HG02678 (cell line): ENCODE measurements around the gene DNAH17.

Experiments used
- ATAC-seq: cut with Tn5 transposase; IDR thresholded peaks from one replicate; pipeline ENCODE4 v1.9.1; 2021; ENCODE audit warnings: mild to moderate bottlenecking, moderate library complexity; ENCODE audit not compliant: unreplicated experiment

Gene DNAH17

DNA sequence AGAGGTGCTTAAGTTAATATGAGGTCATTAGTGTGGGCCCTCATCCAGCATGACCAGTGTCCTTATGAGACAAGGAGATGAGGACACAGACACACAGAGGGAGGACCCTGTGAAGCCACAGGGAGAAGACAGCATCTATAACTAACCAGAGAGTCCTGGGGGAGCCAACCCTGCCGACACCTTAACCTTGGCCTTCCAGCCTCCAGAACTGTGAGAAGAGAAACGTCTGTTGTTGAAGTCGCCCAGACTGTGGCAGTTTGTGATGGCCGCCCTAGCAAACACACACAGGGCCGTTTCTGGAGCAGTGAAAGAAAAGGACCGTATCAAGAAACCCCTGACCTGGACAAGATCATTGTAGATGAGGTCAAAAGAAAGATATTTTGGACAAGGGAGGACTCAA is 26.7 kb downstream of the DNAH17 start:
- no peak for ATAC-seq

DNA sequence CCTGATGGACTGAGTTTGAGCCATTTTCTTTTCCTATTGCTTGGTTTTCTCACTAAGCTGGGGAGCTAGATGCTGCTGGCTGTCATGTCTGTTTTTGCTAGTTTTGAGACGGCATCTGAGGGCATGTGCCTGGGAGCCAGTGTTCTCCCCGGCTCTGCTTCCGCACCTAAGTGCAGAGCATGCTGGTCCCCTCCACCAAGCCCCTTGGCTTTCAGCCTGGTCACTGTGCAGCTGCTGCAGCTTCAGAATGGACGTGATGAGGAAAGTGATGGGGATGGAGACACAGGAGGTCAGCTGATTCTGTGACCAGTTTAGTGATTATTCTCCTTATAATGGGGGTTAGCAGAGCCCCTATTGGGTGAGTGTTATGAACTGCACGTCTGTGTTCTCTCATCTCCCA is 28.5 kb downstream of the DNAH17 start:
- no peak for ATAC-seq

DNA sequence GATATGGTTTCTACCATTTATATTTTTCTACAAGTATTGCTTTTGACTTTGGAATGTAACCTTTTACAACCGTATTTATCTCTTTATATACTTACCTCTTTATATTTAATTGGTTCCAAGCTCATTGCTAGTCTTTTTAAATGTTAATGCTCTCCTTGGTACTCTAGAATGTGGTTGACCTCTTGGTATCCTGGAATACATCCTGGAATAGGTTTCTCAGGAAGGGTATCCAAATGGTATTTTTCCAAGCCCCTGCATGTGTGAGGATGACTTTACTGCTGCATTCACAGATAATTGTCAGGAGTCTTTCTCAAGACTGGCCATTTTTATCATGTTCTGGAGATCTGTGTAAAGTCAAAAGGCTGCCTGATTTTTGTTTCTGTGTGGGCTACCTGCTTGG is 30.2 kb downstream of the DNAH17 start:
- ATAC-seq: no peak

DNA sequence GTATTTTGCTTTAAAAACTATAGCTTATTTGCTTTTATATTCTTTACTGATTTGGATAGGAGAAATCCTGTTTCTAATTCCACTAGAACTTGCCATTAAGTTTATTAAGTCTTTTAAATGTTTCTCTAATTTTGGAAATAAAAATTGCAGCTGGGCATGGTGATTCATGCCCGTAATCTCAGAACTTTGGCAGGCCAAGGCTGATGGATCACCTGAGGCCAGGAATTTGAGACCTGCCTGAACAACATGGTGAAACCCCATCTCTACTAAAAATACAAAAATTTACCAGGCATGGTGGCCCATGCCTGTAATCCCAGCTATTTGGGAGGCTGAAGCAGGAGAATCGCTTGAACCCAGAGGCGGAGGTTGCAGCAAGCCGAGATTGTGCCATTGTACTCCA is 30.7 kb downstream of the DNAH17 start:
- ATAC-seq: no peak

DNA sequence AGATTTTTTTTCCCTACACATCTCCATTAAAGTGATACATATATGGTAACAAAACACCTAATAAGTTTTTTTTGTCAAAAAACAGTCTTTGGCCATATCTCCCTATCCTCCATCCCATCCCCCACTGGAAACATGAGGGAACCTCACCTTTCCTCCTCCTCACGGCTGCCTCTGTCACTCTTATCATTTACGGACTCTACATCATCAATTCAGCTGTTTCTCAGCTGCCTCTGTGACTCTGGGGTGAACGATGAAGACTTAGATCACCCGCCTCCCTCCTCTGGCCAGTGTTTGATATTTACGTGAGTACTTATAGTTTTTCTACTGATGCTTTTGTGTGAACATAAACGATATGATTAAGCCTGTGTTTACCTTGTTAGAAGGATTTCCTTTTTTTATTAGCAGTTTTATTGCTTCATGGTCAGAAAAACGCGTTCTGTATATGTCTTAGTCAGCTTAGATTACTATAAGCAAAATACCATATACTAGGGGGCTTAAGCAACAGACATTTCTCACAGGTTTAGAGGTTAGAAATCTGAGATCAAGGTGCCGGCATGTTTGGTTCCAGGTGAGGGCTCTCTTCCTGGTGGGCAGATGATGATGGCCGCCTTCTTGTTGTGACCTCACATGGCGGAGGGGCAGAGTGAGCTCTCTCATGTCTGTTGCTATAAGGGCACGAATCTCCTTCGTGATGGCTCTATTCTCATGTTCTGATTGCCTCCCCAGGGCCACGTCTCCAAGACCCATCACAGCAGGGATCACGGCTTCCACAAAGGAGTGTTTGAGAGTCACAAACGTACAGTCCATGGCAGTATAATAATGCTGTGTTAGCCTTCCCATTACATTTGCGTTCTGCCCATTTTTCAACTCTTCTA is 32.1 kb downstream of the DNAH17 start:
- no peak for ATAC-seq

DNA sequence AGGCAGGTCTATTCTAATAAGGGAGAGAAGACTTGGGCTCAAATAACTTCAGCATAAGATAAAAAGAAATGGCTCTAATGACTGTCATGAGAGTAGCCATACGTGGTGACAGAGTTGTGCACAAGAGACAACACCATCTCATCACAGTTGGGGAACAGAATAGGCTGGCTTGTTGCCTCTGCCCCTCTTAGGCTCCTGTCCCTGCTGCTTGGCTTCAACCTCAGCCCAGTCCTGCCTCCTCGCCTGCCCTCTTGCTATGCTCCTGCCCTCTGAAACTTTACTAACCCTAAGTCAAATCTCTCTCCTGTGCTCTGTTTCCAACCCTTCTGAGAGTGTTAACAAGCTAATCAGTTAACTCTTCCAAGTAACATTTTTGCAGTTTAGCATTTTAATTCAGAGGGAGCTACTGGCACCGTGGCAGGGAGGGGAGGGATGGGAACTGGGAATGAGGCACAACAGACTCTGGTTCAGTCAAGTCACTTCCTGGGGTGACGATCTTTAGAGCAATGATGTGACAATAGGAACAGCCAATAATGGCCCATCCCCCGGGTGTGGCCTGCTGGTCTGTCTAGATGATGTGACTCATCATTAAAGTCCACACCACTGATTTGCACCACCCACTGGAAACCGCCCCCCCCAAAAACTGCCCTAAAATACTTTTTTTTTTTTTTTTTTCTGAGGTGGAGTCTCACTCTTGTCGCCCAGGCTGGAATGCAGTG is 35.5 kb downstream of the DNAH17 start:
- ATAC-seq: no peak

DNA sequence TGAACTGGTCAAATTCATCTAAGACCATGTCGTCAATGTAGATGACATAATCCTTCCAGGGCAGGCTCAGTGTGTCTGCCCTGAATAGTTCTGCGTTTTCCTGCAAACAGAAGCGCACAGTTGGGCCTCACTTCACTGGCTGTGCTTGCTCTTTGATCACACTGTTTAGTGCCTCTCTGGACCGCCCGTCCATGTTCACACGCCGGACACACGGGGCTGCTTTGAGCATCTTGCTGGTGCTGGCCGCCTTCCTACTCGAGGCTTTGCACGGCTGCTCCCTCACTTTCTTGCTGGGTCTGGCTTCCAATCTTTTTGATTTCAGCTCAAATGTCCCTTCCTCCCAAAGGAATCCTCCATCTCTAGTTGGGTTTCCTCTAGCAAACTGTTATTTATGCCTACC is 37.4 kb downstream of the DNAH17 start:
- no peak for ATAC-seq

DNA sequence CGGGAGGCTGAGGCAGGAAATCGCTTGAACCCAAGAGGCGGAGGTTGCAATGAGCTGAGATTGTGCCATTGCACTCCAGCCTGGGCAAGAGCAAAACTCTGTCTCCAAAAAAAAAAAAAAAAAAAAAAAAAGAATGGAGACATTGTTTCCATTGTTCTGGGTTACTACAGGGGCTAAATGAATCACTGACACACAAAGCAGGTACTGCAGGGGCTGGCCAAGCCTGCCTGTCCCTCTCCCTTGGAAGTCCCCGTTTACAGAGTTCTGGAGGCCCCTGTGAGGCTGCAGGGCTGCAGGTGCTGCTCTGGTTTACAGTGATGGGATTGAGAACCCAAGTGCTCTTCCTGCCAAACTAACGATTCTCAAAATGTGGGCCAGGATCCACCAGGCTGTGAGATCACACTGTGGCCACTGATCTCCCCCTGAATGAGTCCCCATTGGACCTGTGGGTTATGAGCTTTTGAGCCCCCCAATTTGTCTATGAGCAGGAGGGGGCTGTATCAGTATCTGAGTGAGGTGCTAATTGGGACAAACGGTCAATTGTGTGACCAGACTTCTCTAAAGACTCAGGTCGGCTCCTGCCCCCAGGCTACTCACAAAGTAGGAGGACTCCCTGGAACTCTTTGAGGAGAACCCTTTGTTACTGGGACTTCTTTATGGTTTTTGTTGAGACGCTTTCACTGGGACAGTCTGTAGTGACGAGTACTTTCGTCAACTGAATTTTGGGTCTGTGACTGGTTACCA is 39.0 kb downstream of the DNAH17 start:
- ATAC-seq: no peak

DNA sequence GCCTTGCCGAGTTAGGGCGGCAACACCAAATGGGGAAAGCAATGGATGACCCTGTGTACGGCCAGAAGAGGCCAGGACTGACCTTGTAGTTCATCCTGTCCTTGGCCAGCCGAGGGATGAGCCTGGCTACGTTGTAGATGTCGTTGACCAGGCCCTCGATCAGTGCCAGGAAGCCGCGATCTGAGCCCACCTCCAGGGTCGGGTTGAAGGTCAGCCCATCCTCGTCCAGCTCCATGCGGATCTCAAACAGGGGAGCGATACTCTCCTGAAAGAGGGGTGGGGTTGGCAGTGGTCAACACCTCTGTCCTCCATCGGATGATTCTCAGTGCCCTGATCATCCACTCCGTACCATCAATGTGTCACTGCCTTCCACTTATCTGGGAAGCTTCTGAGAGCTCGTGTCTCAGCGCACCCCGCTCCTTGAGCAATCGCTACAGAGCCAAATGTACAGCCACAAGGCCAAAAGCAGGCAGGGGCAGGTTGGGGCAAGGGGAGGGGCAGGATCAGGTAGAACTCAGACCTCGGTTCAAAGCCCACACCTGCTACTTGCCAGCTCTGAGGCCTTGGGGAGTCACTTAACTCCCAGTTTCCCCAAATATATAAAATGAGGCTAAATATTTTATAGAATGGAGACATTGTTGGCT is 39.9 kb downstream of the DNAH17 start:
- ATAC-seq: no peak

DNA sequence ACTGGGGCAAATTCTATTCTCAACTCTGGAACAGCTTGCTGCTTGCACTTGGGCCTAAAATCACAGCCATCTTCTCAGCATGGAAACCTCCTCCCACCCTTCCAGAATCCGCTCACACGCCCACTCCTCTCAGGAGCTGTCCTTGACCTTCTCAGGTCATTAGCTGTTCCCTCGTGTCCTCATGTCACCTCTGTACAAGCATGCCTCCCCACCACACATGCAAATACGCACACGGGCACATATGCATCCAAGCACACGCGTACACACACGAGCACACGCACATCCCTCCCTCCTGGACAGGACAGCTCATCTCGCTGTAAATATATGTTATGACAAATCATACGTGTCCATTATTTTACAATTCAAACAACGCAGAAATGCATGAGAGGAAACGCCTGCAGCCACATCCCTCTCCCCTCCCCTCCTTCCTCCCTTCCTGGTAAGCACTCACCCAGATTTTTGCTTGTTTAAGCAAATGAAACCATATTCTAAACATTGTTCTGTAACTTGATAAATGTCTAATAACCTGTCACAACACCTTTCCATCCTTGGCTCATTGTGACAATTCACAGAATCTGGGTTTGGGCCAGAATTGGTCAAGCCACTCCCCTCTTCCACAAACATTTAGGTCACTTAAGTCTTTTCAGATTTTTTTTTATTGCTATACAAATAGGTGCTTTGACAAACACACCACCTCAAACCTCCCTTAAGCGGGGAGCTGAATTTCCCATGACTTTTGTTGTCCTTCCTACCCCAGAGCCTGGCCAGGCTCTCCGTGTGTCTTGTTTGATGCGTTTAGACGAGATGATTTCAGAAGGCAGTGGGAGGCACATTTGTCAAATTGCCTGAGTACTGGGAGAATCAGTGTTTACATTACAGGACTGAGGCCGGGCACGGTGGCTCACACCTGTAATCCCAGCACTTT is 41.7 kb downstream of the DNAH17 start:
- no peak for ATAC-seq

DNA sequence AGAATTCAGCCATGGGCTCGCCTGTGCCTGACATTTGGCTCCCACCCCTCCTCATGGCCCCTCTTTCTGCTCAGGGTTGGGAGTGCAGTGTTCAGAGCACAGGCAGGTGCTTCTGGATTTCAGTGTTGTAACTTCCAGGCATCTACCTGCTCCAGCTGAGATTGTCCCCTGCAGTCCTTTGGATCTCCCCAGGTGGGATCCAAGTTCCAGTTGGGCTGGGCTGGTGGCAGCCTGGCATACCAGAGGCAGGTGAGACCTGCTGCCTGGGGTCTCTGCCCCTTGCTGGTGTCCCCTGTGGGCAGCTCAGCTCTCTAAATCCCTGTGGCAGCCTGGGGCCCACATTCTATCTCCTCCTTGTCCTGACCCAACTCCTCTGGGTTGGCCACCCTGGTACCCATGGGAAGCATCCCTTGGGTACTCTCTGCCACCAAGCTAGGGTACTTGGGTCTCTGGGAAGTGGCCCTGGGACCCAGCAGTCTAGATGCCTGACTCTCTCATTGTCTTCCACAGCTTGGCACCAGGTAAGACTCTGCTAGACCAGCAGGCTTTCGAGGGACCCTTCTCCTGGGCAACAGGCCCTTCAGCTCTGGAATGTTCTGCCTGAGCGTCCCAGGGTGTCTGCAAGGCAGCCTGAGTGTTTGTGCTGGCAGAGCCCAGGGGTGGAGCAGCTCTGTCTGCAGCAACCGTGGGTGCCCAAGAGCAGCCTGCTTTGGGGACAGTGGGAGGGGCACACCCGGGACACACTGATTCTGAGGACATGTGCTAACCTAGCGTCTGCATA is 42.5 kb downstream of the DNAH17 start:
- ATAC-seq: no peak

DNA sequence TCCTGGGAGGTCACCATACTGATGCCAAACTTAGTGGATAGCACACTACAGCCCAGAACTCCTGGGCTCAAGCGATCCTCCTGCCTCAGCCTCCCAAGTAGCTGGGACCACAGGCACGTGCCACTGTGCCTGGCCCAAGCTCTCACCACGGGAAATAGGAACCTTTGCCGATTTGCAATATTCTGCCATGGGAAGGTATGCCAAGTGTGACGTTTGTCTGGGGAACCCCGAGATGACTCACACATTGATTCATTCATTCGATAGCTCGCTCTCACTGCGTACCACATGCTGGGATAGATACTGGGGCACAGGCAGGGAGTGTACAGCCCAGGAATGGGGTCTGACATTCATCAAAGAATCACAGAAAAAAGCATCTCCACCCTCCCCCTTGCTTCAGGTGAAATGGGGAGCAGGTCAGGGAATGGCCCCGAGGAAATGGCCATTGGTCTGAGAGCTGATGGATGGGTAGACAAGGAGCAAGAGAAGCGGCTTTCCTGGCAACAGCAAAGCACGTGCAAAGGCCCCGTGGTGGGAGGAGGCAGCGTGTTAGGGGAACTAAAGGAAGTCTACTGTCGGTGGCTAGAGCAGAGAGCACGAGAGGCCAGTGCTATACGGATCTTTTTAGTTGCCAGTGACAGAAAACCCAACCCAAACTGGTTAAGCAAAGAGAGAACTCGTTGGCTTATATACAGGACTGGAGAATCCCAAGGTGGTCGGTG is 44.1 kb downstream of the DNAH17 start:
- no peak for ATAC-seq

DNA sequence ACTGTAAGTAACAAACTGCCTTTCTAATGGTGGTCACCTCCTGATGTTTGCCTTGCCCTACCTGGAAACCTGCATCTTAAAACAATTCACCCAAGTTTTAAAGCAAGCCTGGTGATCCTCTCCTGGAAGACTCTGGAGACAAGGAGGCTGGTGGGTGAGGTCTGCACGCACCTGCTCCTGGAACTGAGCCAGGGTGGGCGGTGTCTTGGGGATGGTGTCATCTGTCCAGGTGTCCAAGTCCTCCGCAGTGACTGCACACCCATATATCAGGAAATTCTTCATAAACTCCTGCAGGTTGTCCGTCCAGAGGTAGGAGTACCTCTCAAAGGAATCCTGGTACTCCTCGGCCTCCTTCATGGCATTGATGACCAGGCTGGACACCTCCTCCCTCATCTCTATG is 44.9 kb downstream of the DNAH17 start:
- no peak for ATAC-seq

DNA sequence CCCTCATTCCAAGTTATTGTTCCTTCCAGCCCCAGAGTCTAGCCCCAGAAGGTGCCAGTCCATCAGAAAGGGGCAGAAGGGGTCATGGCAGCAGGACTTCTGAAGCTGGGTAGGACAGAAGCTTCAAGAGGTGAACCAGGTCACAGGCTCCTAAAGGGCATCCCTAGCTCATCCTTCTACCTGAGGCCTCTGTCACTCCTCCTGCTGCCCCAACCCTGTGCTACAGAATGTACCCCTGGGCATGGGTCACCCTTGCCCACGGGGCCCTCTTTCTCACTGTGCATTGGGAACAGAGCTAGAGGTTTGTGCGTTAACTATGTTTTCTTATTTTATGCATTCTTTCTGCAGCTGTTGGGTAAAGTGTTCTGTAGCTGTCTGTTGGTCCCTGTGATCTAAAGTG is 46.5 kb downstream of the DNAH17 start:
- ATAC-seq: no peak

DNA sequence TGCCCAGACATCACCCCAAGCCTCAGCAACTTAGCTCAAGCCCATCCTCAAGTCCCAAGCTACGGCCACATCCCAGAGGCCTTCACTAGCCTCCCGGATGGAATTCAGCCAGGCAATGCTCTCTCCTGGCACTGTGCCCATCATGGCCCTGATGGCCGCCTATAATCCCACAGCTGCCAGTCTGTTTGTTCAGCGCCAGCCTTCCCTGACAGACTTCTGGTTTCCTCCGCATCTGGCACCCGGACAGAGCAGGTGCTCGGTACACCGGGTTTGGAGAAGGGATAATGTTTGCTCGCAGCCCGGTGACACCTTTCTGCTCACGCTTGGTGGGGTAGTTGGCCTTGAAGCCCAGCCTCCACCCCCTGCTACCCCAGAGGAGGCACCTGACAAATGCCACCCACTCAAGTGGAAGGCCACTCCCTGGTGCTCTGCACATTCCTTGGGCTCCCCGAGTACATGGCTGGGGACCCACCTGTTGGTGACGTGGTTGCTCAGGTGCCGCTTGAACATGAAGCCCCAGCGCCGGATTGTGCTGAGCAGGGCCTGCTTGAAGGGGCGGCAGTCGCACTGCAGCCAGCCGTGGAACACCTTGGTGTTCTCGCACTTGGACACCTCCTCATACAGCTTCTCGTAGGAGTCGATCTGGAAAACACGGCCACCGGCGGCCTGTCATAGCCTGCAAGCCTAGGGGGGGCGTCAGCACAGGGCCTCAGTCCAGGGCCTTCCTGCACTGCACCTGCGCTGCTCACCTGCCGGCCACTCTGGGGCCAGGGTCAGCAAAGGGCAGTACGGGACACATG is 47.1 kb downstream of the DNAH17 start:
- no peak for ATAC-seq

DNA sequence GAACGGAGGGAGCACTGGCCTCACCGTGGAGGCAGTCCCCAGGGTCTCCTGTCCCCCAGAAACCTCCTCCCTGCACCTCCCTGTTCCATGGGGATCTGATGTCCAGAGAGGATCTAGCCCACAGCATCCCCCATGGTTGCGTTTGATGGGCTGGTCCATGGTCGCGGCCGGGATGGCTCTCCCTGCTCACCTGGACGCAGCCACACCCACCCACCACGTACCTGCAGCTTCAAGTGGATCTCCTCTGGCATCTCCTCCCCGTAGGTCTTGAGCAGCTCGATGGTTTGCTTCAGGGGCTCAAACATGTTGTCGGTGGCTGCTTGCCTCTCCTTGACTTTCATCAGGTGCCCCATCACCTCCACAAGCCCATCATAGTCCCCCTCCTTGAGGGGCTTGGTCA is 47.9 kb downstream of the DNAH17 start:
- ATAC-seq: no peak

DNA sequence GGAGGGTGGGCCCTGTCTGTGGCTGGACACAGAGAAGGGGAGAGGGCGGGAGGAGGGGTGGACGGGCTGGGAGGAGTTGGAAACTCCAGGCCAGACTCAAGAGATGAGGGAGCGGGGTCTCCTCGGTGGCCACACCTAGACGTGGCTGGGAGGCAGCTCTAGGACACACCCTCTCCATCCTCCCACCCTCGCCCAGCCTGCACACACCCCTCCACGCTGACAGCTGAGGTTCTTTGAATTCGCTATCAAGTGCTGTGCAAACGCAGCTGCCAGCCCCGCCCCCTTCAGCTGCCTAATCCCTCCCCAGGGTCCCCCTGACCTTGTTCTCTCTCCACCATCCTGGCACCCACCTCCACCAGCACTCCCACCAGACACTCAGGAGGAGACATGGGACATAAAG is 48.7 kb downstream of the DNAH17 start:
- ATAC-seq: no peak

DNA sequence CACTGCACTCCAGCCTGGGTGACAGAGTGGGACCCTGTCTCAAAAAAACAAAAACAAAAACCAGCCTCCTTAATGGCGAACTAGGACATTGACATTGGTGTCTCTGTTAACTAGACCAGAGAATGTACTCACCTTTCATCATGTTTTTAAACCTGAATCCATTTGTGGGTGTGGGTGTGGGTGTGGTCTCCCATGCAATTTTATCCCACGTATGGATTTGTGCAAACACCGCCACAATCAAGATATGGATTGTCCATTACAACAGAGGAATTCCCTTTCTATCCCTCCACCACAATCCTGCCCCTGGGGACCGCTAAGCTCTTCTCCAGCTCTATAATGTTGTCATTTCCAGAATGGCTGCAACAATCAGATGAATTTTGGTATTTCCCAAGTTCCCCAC is 49.9 kb downstream of the DNAH17 start:
- ATAC-seq: no peak
